Suprapubic skin (tissue), 4 donors: ENCODE data around the gene PHLDB2. TPM values are rescaled to one million over a fixed set of nuclear protein-coding genes. Genes with fewer than 3 reads are reported as not detected.

ENCODE experiments used
- DNase-seq, 2 donors: peaks; one replicate each; pipeline ENCODE4 v3.0.0-alpha.2; 2019; ENCODE audit warnings: low spot score in 2 of 2
- H3K27ac ChIP-seq: fragments of 200-600 bp; sonication (generic); one replicate; pipeline ENCODE4 v1.5.1; 2019
- H3K27me3 ChIP-seq: fragments of 200-600 bp; sonication (generic); one replicate; pipeline ENCODE4 v1.5.1; 2019
- H3K36me3 ChIP-seq: fragments of 200-600 bp; sonication (generic); one replicate; pipeline ENCODE4 v1.5.1; 2019
- H3K4me1 ChIP-seq: fragments of 200-600 bp; sonication (generic); one replicate; pipeline ENCODE4 v1.5.1; 2019
- H3K4me3 ChIP-seq: fragments of 200-600 bp; sonication (generic); one replicate; pipeline ENCODE4 v1.5.1; 2019; ENCODE audit warnings: mild to moderate bottlenecking
- H3K9me3 ChIP-seq: fragments of 200-600 bp; sonication (generic); one replicate; pipeline ENCODE4 v1.5.1; 2019
- EP300 ChIP-seq: sonication (generic); formaldehyde crosslinking; IDR thresholded peaks from one replicate; pipeline ENCODE4 v1.6.1; 2017; ENCODE audit warnings: antibody characterized with exemption
- POLR2A ChIP-seq, 2 donors: fragments of 450-650 bp; IDR thresholded peaks; one replicate each; pipeline ENCODE4 v1.6.1; 2017; ENCODE audit warnings: antibody characterized with exemption in 2 of 2, mild to moderate bottlenecking in 2 of 2, moderate library complexity in 2 of 2
- POLR2AphosphoS5 ChIP-seq, 3 donors: sonication (generic); formaldehyde crosslinking; IDR thresholded peaks; one replicate each; pipeline ENCODE4 v1.6.1; 2017; ENCODE audit warnings: antibody characterized with exemption in 3 of 3
- WGBS: methylation state at CpG from one replicate; pipeline ENCODE4 v1.1.5; 2018; 5-methylcytosine and 5-hydroxymethylcytosine counted together
- total RNA-seq, 4 donors: library from RNA; depleted of rRNA; stranded (reverse); fragments of >200 nt; gene quantifications; one replicate each; pipeline ENCODE4 v1.1.0, GENCODE V29; 2016
- TF ChIP-seq, protein P1 (sequence below), 2 donors: fragments of 200-600 bp in 1 of 2; fragments of 450-650 bp in 1 of 2; sonication (generic) in 1 of 2; IDR thresholded peaks; one replicate each; pipeline ENCODE4 v1.5.1; 2016 to 2019; ENCODE audit warnings: antibody characterized with exemption in 2 of 2, mild to moderate bottlenecking in 1 of 2, moderate library complexity in 1 of 2

PHLDB2 gene
- total RNA-seq, 4 donors from 2014 or later = 39.8 to 107 (median 60.7) TPM

DNA sequence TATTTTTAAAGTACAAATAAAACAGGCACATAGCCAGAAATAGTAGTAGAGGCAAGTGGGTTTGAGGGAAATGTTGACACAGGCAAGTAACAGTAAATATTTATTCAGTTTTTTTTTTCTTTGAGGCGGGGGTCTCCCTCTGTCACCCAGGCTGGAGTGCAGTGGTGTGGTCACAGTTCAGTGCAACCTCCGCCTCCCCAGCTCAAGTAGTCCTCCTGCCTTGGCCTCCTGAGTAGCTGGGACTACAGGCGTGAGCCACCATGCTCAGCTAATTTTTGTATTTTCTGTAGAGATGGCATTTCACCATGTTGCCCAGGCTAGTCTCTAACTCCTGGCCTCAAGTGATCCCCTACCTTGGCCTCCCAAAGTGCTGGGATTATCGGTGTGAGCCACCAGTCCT, 43.5 kb downstream of the PHLDB2 start:
- DNase-seq = no peak
- no peak overlapping the region for H3K4me3 ChIP-seq

DNA sequence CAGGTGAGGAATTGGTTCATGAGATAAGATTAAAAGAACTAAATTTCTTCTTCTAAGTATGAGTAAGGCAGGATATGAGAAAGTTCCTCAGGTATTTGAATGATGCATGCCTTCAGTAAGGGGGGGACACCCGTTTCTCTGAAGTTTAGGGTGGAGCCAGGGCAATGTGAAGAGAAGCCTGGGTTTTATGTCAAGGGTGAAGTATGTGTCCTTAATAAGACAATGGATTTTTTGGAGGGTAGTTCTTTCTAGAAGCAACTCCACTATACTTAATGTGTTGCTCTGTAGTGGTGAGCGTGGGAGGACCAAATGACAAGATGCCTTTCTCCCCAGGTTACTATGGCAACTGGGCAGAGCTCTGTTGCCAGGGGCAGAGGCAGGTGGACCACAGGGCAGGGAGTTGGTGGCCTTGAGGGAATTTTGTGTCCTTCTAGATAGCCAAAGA, 44.0 kb downstream of the PHLDB2 start:
- 63% methylated on average over 2 of the region's 2 CpGs for WGBS
- Histone ChIP-seq H3K4me3 (no peak overlapping the region), H3K27me3 (no peaks in the 10 kb centered on the region), H3K27ac (no peak overlapping the region), H3K4me1 (no peaks in the 10 kb centered on the region), H3K9me3 (no peaks in the 10 kb centered on the region), H3K36me3 (no peaks in the 10 kb centered on the region)
- TF ChIP-seq, protein P1, sequence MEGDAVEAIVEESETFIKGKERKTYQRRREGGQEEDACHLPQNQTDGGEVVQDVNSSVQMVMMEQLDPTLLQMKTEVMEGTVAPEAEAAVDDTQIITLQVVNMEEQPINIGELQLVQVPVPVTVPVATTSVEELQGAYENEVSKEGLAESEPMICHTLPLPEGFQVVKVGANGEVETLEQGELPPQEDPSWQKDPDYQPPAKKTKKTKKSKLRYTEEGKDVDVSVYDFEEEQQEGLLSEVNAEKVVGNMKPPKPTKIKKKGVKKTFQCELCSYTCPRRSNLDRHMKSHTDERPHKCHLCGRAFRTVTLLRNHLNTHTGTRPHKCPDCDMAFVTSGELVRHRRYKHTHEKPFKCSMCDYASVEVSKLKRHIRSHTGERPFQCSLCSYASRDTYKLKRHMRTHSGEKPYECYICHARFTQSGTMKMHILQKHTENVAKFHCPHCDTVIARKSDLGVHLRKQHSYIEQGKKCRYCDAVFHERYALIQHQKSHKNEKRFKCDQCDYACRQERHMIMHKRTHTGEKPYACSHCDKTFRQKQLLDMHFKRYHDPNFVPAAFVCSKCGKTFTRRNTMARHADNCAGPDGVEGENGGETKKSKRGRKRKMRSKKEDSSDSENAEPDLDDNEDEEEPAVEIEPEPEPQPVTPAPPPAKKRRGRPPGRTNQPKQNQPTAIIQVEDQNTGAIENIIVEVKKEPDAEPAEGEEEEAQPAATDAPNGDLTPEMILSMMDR (IDR thresholded peaks at IDR 0.05) = no peak
- TF ChIP-seq EP300 = no peak
- TF ChIP-seq POLR2A (IDR thresholded peaks at IDR 0.05) = no peak
- no peak for TF ChIP-seq POLR2AphosphoS5 (IDR thresholded peaks at IDR 0.05)
- DNase-seq = no peak

More for the DNA sequence above, 43.5 kb downstream of the PHLDB2 start:
- no peaks in the 10 kb centered on the region for H3K4me1 ChIP-seq
- H3K36me3 ChIP-seq = no peaks in the 10 kb centered on the region
- no peak overlapping the region for H3K27ac ChIP-seq
- H3K27me3 ChIP-seq = no peaks in the 10 kb centered on the region
- WGBS = 71% methylated on average over 4 of the region's 4 CpGs
- TF ChIP-seq, protein P1 (IDR thresholded peaks at IDR 0.05) = no peak
- TF ChIP-seq POLR2AphosphoS5 (IDR thresholded peaks at IDR 0.05) (no peak), EP300 (no peak), POLR2A (IDR thresholded peaks at IDR 0.05) (no peak)
- H3K9me3 ChIP-seq = no peaks in the 10 kb centered on the region

DNA sequence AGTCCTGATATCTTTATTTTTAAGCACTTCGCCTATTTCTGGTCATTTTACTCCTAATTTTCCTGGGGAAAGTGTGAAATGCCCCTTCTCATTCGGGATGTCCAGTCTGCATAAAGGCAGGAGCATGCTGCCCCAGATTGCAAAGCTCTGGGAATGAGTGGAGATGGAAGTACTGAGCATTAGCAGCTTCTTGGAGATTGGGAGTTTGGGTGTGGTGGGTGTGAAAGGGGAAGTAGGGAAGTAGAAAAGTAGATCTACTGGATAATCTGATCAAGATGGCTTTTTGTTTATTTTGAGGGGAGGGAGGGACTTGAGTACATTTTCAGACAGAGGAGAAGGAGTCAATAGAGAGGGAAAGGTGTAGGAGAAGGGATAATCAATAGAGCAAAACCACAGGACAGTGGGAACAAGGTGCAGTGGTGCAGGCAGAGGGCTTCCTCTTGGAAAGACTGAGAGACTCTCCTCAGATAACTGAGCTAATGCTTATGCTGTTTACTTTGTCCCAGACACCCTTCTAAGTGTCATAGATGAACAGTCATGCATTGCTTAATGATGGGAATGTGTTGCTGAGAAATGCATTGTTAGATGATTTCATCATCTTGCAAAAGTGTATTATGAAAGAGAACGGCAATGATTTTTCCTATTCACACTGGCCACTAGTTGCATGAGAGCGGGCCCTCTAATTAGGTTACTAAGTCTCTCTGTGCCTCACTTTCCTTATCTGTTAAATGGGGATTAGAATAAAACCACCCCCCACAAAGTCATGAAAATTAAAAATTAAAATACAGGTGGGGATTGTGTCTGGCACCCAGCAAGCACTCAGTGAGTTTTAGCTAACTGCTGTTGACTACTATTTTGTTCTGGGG, 45.5 kb downstream of the PHLDB2 start:
- 81% methylated on average over 4 of the region's 4 CpGs for WGBS
- H3K27me3 ChIP-seq = no peaks in the 10 kb centered on the region
- no peak overlapping the region for H3K4me3 ChIP-seq
- H3K4me1 ChIP-seq = no peaks in the 10 kb centered on the region
- peak overlapping the region; percentile 27 for H3K27ac ChIP-seq
- no peak for DNase-seq
- H3K9me3 ChIP-seq = no peaks in the 10 kb centered on the region
- TF ChIP-seq POLR2A (IDR thresholded peaks at IDR 0.05) (no peak), EP300 (peak; percentile 18), POLR2AphosphoS5 (IDR thresholded peaks at IDR 0.05) (peak in 2 of 3 donors; percentile 51 to 83)
- H3K36me3 ChIP-seq = peaks cover 4% of the 10 kb centered on the region

DNA sequence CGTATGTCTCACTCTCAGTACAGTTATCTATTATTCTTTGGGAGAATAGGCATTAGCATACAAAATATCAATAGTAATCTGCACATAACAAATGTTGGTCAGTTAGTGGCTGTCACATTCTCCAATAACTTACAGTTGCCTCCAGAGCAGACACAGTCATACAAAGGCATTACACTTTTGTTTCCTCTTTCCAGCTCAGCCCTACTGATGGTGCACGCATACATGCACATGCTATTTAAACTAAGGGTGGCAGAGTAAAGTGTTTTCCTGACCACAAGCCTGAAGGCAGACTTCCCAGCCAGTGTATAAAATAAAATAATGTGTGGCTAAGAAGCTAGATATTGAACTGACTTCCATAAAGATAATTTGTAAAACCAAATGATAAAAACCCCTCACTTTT, 47.6 kb downstream of the PHLDB2 start:
- peaks cover 4% of the 10 kb centered on the region for H3K36me3 ChIP-seq
- H3K27me3 ChIP-seq = no peaks in the 10 kb centered on the region
- H3K4me3 ChIP-seq = no peak overlapping the region
- TF ChIP-seq POLR2A (IDR thresholded peaks at IDR 0.05) (no peak), POLR2AphosphoS5 (IDR thresholded peaks at IDR 0.05) (no peak), EP300 (no peak)
- TF ChIP-seq, protein P1 (IDR thresholded peaks at IDR 0.05) = no peak
- WGBS = 72% methylated on average over 2 of the region's 2 CpGs
- H3K27ac ChIP-seq = no peak overlapping the region
- no peak for DNase-seq
- no peaks in the 10 kb centered on the region for H3K9me3 ChIP-seq
- peaks cover 13% of the 10 kb centered on the region for H3K4me1 ChIP-seq

DNA sequence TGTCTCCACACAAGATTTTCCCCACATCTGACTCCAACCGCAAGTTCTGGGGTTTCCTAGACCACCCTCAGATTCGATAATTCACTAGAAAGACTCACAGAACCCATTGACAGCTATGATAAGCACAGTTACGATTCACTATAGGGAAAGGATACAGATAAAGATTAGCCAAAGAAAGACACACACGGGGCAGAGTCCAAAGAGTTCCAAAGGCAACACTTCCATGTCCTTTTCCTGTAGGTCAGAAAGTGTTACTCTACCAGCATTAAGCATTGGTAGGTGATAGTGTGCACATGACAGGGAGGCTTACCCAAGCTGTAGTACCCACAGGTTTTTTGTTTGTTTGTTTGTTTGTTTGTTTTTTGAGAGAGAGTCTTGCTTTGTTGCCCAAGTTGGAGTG, 48.1 kb downstream of the PHLDB2 start:
- 93% methylated on average over 4 of the region's 4 CpGs for WGBS
- TF ChIP-seq, protein P1 (IDR thresholded peaks at IDR 0.05) = no peak
- no peak for TF ChIP-seq EP300

More for the DNA sequence above, 48.1 kb downstream of the PHLDB2 start:
- DNase-seq = no peak
- no peak overlapping the region for H3K27ac ChIP-seq
- H3K36me3 ChIP-seq = peaks cover 4% of the 10 kb centered on the region
- no peaks in the 10 kb centered on the region for H3K27me3 ChIP-seq
- peaks cover 17% of the 10 kb centered on the region for H3K4me1 ChIP-seq
- H3K4me3 ChIP-seq = no peak overlapping the region
- no peaks in the 10 kb centered on the region for H3K9me3 ChIP-seq
